H1 (cell line): ENCODE measurements around the gene ANKS1B. TPM values are rescaled to one million over a fixed set of nuclear protein-coding genes. Genes with fewer than 3 reads are reported as not detected.

ENCODE experiments used
- CTCF ChIA-PET: fragments of 300-600 bp; sonication (Branson Sonifier 250); formaldehyde crosslinking; loops from one replicate; lab custom pipeline; 2021; ENCODE audit not compliant: partially characterized antibody; lab: Charles Lee
- POLR2A ChIA-PET: fragments of 300-600 bp; sonication (Branson Sonifier 250); formaldehyde crosslinking; loops from one replicate; lab custom pipeline; 2021; ENCODE audit warnings: inconsistent platforms; ENCODE audit not compliant: partially characterized antibody; lab: Charles Lee
- DNase-seq, 2 experiments: peaks; one replicate each; pipeline versions ENCODE4 v3.0.0 to v3.0.0-alpha.2; 2010 to 2022; ENCODE audit warnings: low spot score in 2 of 2, low read depth in 1 of 2, mixed read lengths in 1 of 2
- FAIRE-seq: peaks from 2 replicates; lab custom pipeline; 2011; peaks lifted over from hg19 to GRCh38; lab: Jason Lieb, UNC
- H2AFZ ChIP-seq: 2 replicates; pipeline ENCODE4 v1.8.1; 2012; ENCODE audit warnings: low read length, inconsistent platforms
- H2AK5ac ChIP-seq: 2 replicates; pipeline ENCODE4 v1.6.1; 2013; ENCODE audit warnings: low read depth, low read length
- H2BK120ac ChIP-seq: replicated peaks from 2 replicates; pipeline ENCODE3; 2013; ENCODE audit warnings: low read depth, low read length, inconsistent platforms
- H2BK12ac ChIP-seq: 2 replicates; pipeline ENCODE4 v1.6.1; 2013; ENCODE audit warnings: low read depth, low read length
- H2BK15ac ChIP-seq: 2 replicates; pipeline ENCODE4 v1.6.1; 2013; ENCODE audit warnings: low read length
- H2BK20ac ChIP-seq: 2 replicates; pipeline ENCODE4 v1.6.1; 2013; ENCODE audit warnings: low read length
- H2BK5ac ChIP-seq: 2 replicates; pipeline ENCODE4 v1.6.1; 2013; ENCODE audit warnings: low read depth, low read length
- H3K14ac ChIP-seq: 2 replicates; pipeline ENCODE4 v1.6.1; 2013; ENCODE audit warnings: inconsistent platforms; ENCODE audit not compliant: insufficient read length
- H3K18ac ChIP-seq: 2 replicates; pipeline ENCODE4 v1.6.1; 2013; ENCODE audit warnings: low read length; ENCODE audit errors: extremely low read depth
- H3K23ac ChIP-seq: 2 replicates; pipeline ENCODE4 v1.6.1; 2013; ENCODE audit warnings: inconsistent platforms; ENCODE audit not compliant: insufficient read length
- H3K23me2 ChIP-seq: 2 replicates; pipeline ENCODE4 v1.6.1; 2013; ENCODE audit warnings: low read depth, low read length
- H3K27ac ChIP-seq: 2 replicates; pipeline ENCODE4 v1.6.1; 2011; ENCODE audit warnings: low read depth, low read length, inconsistent platforms
- H3K27me3 ChIP-seq, 4 experiments: replicated peaks in 1 of 4; 1 replicate in 1 of 4; 2 replicates in 3 of 4; pipeline versions ENCODE4 v1.6.1 to v1.8.1; 2011 to 2013; ENCODE audit warnings: low read length in 3 of 4, mild to moderate bottlenecking in 3 of 4, inconsistent platforms in 2 of 4, mixed read lengths in 2 of 4, moderate library complexity in 1 of 4; ENCODE audit not compliant: control insufficient read depth in 3 of 4, insufficient read depth in 3 of 4; ENCODE audit errors: extremely low read depth in 1 of 4
- H3K36me3 ChIP-seq, 4 experiments: 2 replicates each; pipeline versions ENCODE4 v1.6.1 to v1.8.1; 2011 to 2013; ENCODE audit warnings: mild to moderate bottlenecking in 4 of 4, low read length in 3 of 4, moderate library complexity in 2 of 4, control low read depth in 1 of 4, inconsistent platforms in 1 of 4; ENCODE audit not compliant: insufficient read depth in 4 of 4, control insufficient read depth in 2 of 4
- H3K4ac ChIP-seq: replicated peaks from 2 replicates; pipeline ENCODE3; 2013; ENCODE audit warnings: low read length, low read depth, mixed read lengths, inconsistent platforms; ENCODE audit not compliant: insufficient read length
- H3K4me1 ChIP-seq, 4 experiments: replicated peaks in 1 of 4; 1 replicate in 1 of 4; 2 replicates in 3 of 4; pipeline versions ENCODE4 v1.6.1 to v1.8.1; 2011 to 2013; ENCODE audit warnings: low read length in 3 of 4, inconsistent platforms in 2 of 4, mixed read lengths in 1 of 4; ENCODE audit not compliant: insufficient read depth in 4 of 4, control insufficient read depth in 3 of 4
- H3K4me2 ChIP-seq, 2 experiments: 2 replicates each; pipeline versions ENCODE4 v1.6.1 to v1.8.1; 2011 to 2013; ENCODE audit warnings: low read depth in 2 of 2, low read length in 2 of 2, control low read depth in 1 of 2, inconsistent platforms in 1 of 2, mild to moderate bottlenecking in 1 of 2; ENCODE audit not compliant: insufficient read depth in 1 of 2
- H3K4me3 ChIP-seq, 4 experiments: fragments of 200-600, 300-600 bp in 1 of 4; sonication (generic), shearing (Covaris generic), sonication (Bioruptor Twin) in 1 of 4; 2 replicates each; pipeline versions ENCODE4 v1.5.1 to v1.8.1; 2011 to 2016; ENCODE audit warnings: low read length in 4 of 4, low read depth in 3 of 4, control low read depth in 2 of 4, inconsistent platforms in 2 of 4, mild to moderate bottlenecking in 2 of 4, mixed read lengths in 1 of 4, moderate library complexity in 1 of 4; ENCODE audit not compliant: insufficient read depth in 2 of 4; ENCODE audit errors: extremely low read depth in 1 of 4
- H3K56ac ChIP-seq: replicated peaks from 2 replicates; pipeline ENCODE3; 2013; ENCODE audit warnings: low read depth, mild to moderate bottlenecking, mixed read lengths, low read length, inconsistent platforms; ENCODE audit not compliant: insufficient read length
- H3K79me1 ChIP-seq: 2 replicates; pipeline ENCODE4 v1.6.1; 2013; ENCODE audit warnings: low read depth, low read length, control low read depth
- H3K79me2 ChIP-seq, 2 experiments: 2 replicates each; pipeline versions ENCODE4 v1.6.1 to v1.8.1; 2012 to 2013; ENCODE audit warnings: low read length in 2 of 2, mild to moderate bottlenecking in 2 of 2, inconsistent platforms in 1 of 2; ENCODE audit not compliant: insufficient read depth in 2 of 2, control insufficient read depth in 1 of 2
- H3K9ac ChIP-seq, 4 experiments: replicated peaks in 1 of 4; 1 replicate in 1 of 4; 2 replicates in 3 of 4; pipeline versions ENCODE4 v1.6.1 to v1.8.1; 2011 to 2013; ENCODE audit warnings: low read depth in 3 of 4, low read length in 3 of 4, control low read depth in 2 of 4, mild to moderate bottlenecking in 2 of 4, moderate library complexity in 2 of 4, inconsistent platforms in 1 of 4; ENCODE audit errors: extremely low read depth in 1 of 4
- H3K9me3 ChIP-seq, 2 experiments: 2 replicates each; pipeline versions ENCODE4 v1.6.1 to v1.8.1; 2012 to 2013; ENCODE audit warnings: mild to moderate bottlenecking in 2 of 2, moderate library complexity in 2 of 2, control low read depth in 1 of 2, inconsistent platforms in 1 of 2, low read depth in 1 of 2, low read length in 1 of 2, mixed read lengths in 1 of 2; ENCODE audit not compliant: insufficient read depth in 2 of 2
- H4K20me1 ChIP-seq, 2 experiments: replicated peaks in 1 of 2; 2 replicates each; pipeline versions ENCODE3 to v1.8.1; 2011 to 2013; ENCODE audit warnings: inconsistent platforms in 2 of 2, low read length in 2 of 2, mild to moderate bottlenecking in 1 of 2; ENCODE audit not compliant: insufficient read depth in 2 of 2, control insufficient read depth in 1 of 2
- H4K5ac ChIP-seq: 2 replicates; pipeline ENCODE4 v1.6.1; 2013; ENCODE audit warnings: low read length, low read depth, mixed read lengths, inconsistent platforms; ENCODE audit not compliant: insufficient read length
- H4K8ac ChIP-seq: 2 replicates; pipeline ENCODE4 v1.8.0; 2013; ENCODE audit warnings: mild to moderate bottlenecking, moderate library complexity, low read length, inconsistent platforms; ENCODE audit not compliant: insufficient read depth; ENCODE audit errors: extremely low read depth
- H4K91ac ChIP-seq: replicated peaks from 2 replicates; pipeline ENCODE3; 2013; ENCODE audit warnings: low read length, mixed read lengths, inconsistent platforms; ENCODE audit not compliant: insufficient read length
- BRCA1 ChIP-seq: IDR thresholded peaks from 2 replicates; pipeline ENCODE4 v1.6.1; 2012; ENCODE audit warnings: low read depth, low read length, improper control_type of control experiment
- CBX5 ChIP-seq: fragments of 300-800, 300-1000 bp; sonication (generic); IDR thresholded peaks from 2 replicates; pipeline ENCODE4 v1.7.1; 2016; ENCODE audit warnings: antibody characterized with exemption, low read length, low read depth
- CHD2 ChIP-seq: IDR thresholded peaks from 2 replicates; pipeline ENCODE4 v1.6.1; 2012; ENCODE audit warnings: low read length, improper control_type of control experiment
- EGR1 ChIP-seq: IDR thresholded peaks from 2 replicates; pipeline ENCODE4 v1.6.1; 2011; ENCODE audit warnings: low read depth, low read length, borderline replicate concordance
- KDM1A ChIP-seq: fragments of 200-600, 300-600 bp; sonication (generic); IDR thresholded peaks from 2 replicates; pipeline ENCODE4 v1.7.1; 2016; ENCODE audit warnings: mild to moderate bottlenecking, low read length, borderline replicate concordance
- KDM4A ChIP-seq: IDR thresholded peaks from one replicate; pipeline ENCODE4 v1.7.1; 2012; ENCODE audit warnings: low read depth, mild to moderate bottlenecking, moderate library complexity, low read length, inconsistent platforms; ENCODE audit not compliant: severe bottlenecking
- MAFK ChIP-seq: IDR thresholded peaks from 2 replicates; pipeline ENCODE4 v1.6.1; 2012; ENCODE audit warnings: low read depth, mild to moderate bottlenecking, improper control_type of control experiment, low read length
- NRF1 ChIP-seq: IDR thresholded peaks from 2 replicates; pipeline ENCODE4 v1.6.1; 2011; ENCODE audit warnings: mild to moderate bottlenecking, low read depth, low read length, improper control_type of control experiment
- POLR2A ChIP-seq, 2 experiments: IDR thresholded peaks; 1 replicate in 1 of 2; 2 replicates in 1 of 2; pipeline ENCODE4 v1.6.1; 2011; ENCODE audit warnings: low read depth in 2 of 2, low read length in 2 of 2, mild to moderate bottlenecking in 2 of 2; ENCODE audit errors: control extremely low read depth in 1 of 2
- POLR2AphosphoS5 ChIP-seq: IDR thresholded peaks from 2 replicates; pipeline ENCODE4 v1.6.1; 2011; ENCODE audit warnings: low read depth, low read length
- RBBP5 ChIP-seq: IDR thresholded peaks from 2 replicates; pipeline ENCODE4 v1.7.1; 2012; ENCODE audit warnings: low read depth, mild to moderate bottlenecking, inconsistent platforms, low read length, moderate library complexity, borderline replicate concordance
- RFX5 ChIP-seq: IDR thresholded peaks from 2 replicates; pipeline ENCODE4 v1.6.1; 2011; ENCODE audit warnings: low read depth, low read length, improper control_type of control experiment, borderline replicate concordance
- SIN3A ChIP-seq, 2 experiments: IDR thresholded peaks in 1 of 2; conservative IDR thresholded peaks in 1 of 2; 2 replicates each; pipeline ENCODE4 v1.6.1; 2011 to 2012; ENCODE audit warnings: low read length in 2 of 2, improper control_type of control experiment in 1 of 2, low read depth in 1 of 2, mild to moderate bottlenecking in 1 of 2
- TCF12 ChIP-seq: IDR thresholded peaks from 2 replicates; pipeline ENCODE4 v1.6.1; 2011; ENCODE audit warnings: low read depth, mild to moderate bottlenecking, low read length
- WGBS, 2 experiments: shearing (Covaris generic) in 1 of 2; methylation state at CpG; one replicate each; pipeline versions ENCODE4 v1.1.6 to v1.1.7; 2013 to 2015; ENCODE audit warnings: low lambda C conversion rate in 2 of 2, mixed read lengths in 2 of 2, inconsistent platforms in 1 of 2, low coverage in 1 of 2, missing lambda C conversion rate in 1 of 2; ENCODE audit not compliant: insufficient replicate concordance in 2 of 2, insufficient coverage in 1 of 2, insufficient read length in 1 of 2; ENCODE audit errors: extremely low coverage in 1 of 2, missing lambda C conversion rate in 1 of 2; 5-methylcytosine and 5-hydroxymethylcytosine counted together
- polyA plus RNA-seq, 7 experiments: library from polyadenylated mRNA; depleted of rRNA in 3 of 7; stranded (reverse) in 5 of 7; unstranded in 2 of 7; fragments of >200 nt in 5 of 7; fragments of 200-250 nt in 2 of 7; gene quantifications; 1 replicate in 5 of 7; 2 replicates in 1 of 7; 4 replicates in 1 of 7; pipeline versions ENCODE4 v1.2.1 to v1.2.3, GENCODE V29; 2011 to 2013; ENCODE audit warnings: missing spikeins in 2 of 7, mixed read lengths in 2 of 7
- total RNA-seq: library from RNA; stranded (reverse); fragmentation: NEBNext Ultra II Directional; extraction: Animal tissue kit (Norgen Biotek cat#: 25700); gene quantifications from 2 replicates; pipeline ENCODE4 v1.2.1, GENCODE V29; 2021

ANKS1B gene
- total and polyA plus RNA-seq, 2 of the 8 experiments (the other 6 are each of a cell fraction or from before 2014, with no cell fraction given): 2.7 to 6.1 TPM

DNA sequence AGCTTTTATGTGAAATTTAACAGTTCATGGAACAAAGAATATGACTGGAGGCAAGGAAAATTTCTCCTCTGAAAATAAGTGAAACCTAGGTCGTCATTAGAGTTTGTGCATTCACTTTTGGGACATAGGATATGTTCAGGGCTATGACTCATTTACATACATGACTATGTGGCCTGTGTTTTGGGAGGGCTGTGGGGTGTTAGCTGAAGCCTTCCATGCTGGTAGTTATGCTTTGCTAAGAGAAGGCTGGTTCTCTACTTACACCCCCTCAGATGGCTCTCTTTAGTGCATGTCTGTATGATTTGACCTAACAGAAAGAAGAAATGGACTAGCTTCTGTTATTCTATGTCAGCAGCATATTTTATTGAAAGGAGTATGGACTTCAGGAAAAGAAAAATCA lies 753.7 kb downstream of the ANKS1B start:
- WGBS, 2 experiments: 78% methylated on average over 1 of the region's 1 CpG; no CpG with 5 or more reads in 1 of the 2 experiments
- H3K4me2 ChIP-seq: no peak overlapping the region
- no peaks in the 10 kb centered on the region for H3K4me1 ChIP-seq
- ChIA-PET POLR2A (no interaction called here), CTCF (interaction anchor here (0.9 to 1.9 kb wide), 3 partner anchors 9 to 73 kb away, joined by 3 to 4 read pairs (median 3); no protein-coding TSS in a partner anchor)
- H3K79me1 ChIP-seq: no peaks in the 10 kb centered on the region
- H3K23me2 ChIP-seq: no peaks in the 10 kb centered on the region
- H3K56ac ChIP-seq: no peak overlapping the region
- no peaks in the 10 kb centered on the region for H4K20me1 ChIP-seq
- TF ChIP-seq MAFK (no peak), CHD2 (no peak), EGR1 (no peak), POLR2A (IDR thresholded peaks at IDR 0.05; ENCODE audit: control extremely low read depth in 1 of 2, low read depth in 2 of 2, low read length in 2 of 2) (no peak), RFX5 (no peak), SIN3A (conservative IDR thresholded peaks at IDR 0.05 in 1 of 2, IDR thresholded peaks at IDR 0.05 in 1 of 2; ENCODE audit: low read depth in 1 of 2, low read length in 2 of 2) (no peak), TCF12 (no peak), POLR2AphosphoS5 (no peak), CBX5 (no peak), KDM4A (no peak), BRCA1 (no peak), KDM1A (no peak), RBBP5 (no peak), NRF1 (no peak)
- no peak overlapping the region for H4K8ac ChIP-seq
- no peak overlapping the region for H3K4ac ChIP-seq
- H3K36me3 ChIP-seq: no peaks in the 10 kb centered on the region
- no peak overlapping the region for H3K9ac ChIP-seq
- H4K5ac ChIP-seq: no peak overlapping the region
- H2BK5ac ChIP-seq: no peak overlapping the region
- H2BK15ac ChIP-seq: no peak overlapping the region
- no peak overlapping the region for H3K18ac ChIP-seq
- H3K27ac ChIP-seq: no peak overlapping the region
- DNase-seq (no peak), FAIRE-seq (no peak)
- no peak overlapping the region for H2AK5ac ChIP-seq
- H2BK120ac ChIP-seq: no peak overlapping the region
- H2BK12ac ChIP-seq: no peak overlapping the region
- no peak overlapping the region for H3K23ac ChIP-seq
- H3K14ac ChIP-seq: no peak overlapping the region
- H2AFZ ChIP-seq: no peak overlapping the region
- no peak overlapping the region for H2BK20ac ChIP-seq
- no peak overlapping the region for H3K4me3 ChIP-seq
- H3K9me3 ChIP-seq: no peaks in the 10 kb centered on the region
- H4K91ac ChIP-seq: no peak overlapping the region
- H3K79me2 ChIP-seq: no peaks in the 10 kb centered on the region
- H3K27me3 ChIP-seq: no peaks in the 10 kb centered on the region
